ENCODE results near the gene STAT2.

STAT2 gene

DNA sequence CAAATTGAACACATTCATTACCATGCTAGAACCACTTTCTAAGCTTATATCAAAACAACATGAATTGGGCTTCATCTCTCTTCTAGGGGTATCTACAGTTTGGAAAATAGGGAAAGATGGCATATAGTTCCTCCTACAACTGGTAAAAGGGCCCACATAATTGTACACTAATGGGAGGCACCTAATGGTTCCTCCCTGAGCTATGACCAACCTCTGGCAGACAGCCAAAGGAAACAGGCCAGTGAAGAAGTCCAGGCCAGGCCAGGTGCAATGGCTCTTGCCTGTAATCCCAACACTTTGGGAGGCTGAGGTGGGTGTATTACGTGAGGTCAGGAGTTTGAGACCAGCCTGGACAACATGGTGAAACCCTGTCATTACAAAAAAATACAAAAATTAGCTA lies 26.0 kb upstream of the STAT2 start:
- TF ChIP-seq, protein P1, sequence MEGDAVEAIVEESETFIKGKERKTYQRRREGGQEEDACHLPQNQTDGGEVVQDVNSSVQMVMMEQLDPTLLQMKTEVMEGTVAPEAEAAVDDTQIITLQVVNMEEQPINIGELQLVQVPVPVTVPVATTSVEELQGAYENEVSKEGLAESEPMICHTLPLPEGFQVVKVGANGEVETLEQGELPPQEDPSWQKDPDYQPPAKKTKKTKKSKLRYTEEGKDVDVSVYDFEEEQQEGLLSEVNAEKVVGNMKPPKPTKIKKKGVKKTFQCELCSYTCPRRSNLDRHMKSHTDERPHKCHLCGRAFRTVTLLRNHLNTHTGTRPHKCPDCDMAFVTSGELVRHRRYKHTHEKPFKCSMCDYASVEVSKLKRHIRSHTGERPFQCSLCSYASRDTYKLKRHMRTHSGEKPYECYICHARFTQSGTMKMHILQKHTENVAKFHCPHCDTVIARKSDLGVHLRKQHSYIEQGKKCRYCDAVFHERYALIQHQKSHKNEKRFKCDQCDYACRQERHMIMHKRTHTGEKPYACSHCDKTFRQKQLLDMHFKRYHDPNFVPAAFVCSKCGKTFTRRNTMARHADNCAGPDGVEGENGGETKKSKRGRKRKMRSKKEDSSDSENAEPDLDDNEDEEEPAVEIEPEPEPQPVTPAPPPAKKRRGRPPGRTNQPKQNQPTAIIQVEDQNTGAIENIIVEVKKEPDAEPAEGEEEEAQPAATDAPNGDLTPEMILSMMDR (IDR thresholded peaks at IDR 0.05) = no peak

DNA sequence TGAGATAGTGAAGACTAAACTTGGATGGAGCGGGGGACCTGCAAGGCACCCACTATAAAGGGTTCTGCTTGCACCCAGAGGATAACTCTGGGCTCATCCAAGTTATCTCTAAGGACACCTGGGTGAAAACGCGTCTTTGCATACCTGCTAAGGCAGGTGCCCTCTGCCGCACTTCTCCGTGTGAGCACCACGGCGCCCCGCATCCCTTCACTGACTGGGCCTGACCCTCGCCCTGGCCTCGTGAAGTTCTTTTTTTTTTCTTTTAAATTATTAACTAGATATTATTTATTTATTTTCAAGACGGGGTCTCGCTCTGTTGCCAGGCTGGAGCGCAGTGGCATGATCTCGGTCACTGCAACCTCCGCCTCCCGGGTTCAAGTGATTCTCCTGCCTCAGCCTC lies 22.7 kb upstream of the STAT2 start:
- TF ChIP-seq, protein P1 (IDR thresholded peaks at IDR 0.05) = no peak

DNA sequence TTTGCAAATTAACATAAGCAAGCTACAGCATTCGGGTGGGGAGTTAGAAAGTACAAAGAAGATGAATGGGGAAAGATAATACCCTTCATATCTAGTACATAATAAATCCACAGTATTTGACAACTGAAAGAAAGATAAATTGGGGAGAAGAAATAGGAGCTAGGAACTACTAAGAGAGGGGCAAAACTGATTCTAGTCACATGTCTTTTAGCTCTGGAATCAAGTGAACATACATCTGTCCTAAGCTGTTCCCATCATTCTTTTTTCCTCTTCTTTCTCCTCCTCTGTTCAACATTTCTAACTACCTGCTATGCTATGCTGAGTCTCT lies 18.0 kb upstream of the STAT2 start:
- TF ChIP-seq, protein P1 (IDR thresholded peaks at IDR 0.05) = no peak

DNA sequence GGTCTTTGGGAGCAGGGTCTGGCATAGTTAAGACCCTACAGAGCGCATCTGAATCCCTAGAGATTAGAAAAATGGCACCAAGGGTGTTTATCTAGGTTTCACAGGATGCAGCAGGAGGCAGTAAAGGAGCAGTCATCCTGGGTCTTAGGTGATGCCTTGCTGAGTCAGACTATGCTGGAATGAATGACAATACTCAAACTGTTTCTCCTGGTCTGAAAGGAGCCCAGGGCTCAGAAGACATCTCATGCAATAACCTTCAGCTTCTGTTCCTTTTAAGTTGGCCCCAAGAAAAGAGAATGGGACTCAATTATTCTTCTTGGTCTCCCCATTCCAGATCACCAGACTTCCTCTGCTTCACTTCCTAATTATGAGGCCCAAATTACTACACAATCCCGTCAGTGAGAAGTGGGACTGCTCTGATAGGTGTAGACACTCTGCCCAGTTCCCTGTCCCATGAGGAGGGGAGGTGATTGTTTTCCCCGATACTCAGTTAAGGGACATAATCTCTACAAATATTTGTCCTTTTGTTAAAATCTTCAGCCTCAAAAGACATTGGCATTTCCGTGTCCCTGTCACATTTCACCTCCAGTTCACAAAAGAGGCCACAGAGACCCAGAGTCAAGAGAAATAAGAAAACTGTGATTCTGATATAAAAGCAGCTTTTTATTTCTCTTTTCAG lies 17.5 kb upstream of the STAT2 start:
- TF ChIP-seq, protein P1 (IDR thresholded peaks at IDR 0.05) = no peak

DNA sequence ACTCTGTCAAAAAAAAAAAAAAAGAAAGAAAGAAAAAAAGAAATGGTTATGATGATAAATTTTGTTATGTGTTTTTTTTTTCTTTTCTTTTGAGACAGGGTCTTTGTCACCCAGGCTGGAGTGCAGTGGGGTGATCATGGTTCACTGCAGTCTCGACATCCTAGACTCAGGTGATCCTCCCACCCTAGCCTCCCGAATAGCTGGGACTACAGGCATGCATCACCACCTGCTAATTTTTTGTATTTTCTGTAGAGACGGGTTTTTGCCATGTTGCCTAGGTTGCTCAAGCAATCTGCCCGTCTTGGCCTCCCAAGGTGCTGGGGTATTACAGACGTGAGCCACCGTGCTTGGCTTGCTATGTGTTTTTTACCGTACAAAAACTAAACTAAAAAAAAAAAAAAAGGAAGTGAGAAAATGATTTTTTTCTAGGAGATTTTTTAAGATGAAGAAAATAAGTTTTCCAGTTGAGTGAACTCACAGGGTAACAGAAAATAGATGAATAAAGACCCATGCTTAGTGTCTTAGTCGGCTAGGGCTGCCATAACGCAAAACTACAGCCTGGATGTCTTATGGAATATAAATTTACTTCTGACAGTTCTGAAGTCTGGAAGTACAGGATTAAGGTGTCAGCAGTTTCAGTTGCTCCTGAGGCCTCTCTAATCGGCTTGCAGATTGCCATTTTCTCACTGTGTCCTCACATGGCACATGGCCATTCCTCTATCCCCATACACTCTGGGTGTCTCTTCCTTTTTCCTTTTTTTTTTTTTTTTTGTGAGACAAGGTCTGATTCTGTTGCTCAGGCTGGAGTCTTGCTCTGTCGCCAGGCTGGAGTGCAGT lies 15.9 kb upstream of the STAT2 start:
- TF ChIP-seq, protein P1 (IDR thresholded peaks at IDR 0.05) = no peak

DNA sequence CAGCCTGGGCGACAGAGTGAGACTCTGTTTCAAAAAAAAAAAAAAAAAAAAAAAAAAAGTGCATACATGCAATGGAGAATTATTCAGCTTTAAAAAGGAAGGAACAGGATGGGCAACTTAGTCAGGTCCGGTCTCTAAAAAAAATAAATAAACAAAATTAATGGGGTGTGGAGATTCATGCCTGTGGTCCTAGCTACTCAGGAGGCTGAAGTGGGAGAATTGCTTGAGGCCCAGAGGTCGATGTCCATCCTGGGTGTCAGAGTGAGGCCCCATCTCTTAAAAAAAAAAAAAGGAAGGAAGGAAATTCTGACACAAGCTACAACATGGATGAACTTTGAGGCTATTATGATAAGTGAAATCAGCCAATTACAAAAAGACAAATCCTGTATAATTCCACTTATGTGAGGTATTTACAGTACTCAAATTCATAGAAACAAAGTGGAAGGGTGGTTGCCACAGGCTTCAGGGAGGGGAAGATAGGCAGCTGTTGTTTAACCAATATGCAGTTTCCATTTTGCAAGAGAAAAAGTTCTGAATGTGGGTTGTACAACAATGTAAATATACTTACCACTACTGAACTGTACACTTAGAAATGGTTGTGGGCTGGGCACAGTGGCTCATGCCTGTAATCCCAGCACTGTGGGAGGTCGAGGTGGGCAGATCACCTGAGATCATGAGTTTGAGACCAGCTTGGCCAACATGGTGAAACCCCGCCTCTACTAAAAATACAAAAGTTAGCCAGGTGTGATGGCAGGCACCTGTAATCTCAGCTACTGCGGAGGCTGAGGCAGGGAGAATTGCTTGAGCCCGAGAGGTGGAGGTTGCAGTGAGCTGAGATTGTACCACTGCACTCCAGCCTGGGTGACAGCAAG lies 15.1 kb upstream of the STAT2 start:
- TF ChIP-seq, protein P1 (IDR thresholded peaks at IDR 0.05) = no peak

DNA sequence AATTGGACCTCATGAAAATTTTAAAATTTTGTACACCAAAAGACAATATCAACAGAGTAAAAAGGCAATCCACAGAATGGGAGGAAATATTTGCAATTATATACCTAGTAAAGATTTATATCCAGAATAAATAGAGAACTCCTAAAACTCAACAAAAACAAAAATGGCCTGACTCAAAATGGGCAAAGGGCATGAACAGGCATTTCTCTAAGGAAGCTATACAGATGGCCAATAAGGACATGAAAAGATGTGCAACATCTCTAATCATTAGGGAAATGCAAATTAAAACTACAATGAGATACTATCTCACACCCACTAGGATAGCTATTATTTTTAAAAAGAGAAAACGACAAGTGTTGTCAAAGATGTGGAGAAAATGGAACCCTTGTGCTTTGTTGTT lies 13.6 kb upstream of the STAT2 start:
- TF ChIP-seq, protein P1 (IDR thresholded peaks at IDR 0.05) = no peak

All from LNCAP (cell line).